Ascending aorta (tissue), 2 donors: ENCODE measurements around the gene ARAF. TPM values are rescaled to one million over a fixed set of nuclear protein-coding genes. Genes with fewer than 3 reads are reported as not detected.

ENCODE experiments used
- DNase-seq, 2 donors: peaks; one replicate each; pipeline ENCODE4 v3.0.0-alpha.2; 2019; ENCODE audit warnings: low spot score in 2 of 2
- H3K27ac ChIP-seq, 2 donors: fragments of 200-600 bp; sonication (generic); one replicate each; pipeline ENCODE4 v1.5.1; 2016 to 2017; ENCODE audit warnings: mild to moderate bottlenecking in 1 of 2
- H3K27me3 ChIP-seq: fragments of 200-600 bp; sonication (generic); one replicate; pipeline ENCODE4 v1.5.1; 2017
- H3K36me3 ChIP-seq, 2 donors: fragments of 200-600 bp; sonication (generic); one replicate each; pipeline ENCODE4 v1.5.1; 2016
- H3K4me1 ChIP-seq, 2 donors: fragments of 200-600 bp; sonication (generic); one replicate each; pipeline ENCODE4 v1.5.1; 2016 to 2017; ENCODE audit warnings: mild to moderate bottlenecking in 1 of 2
- H3K4me3 ChIP-seq, 2 donors: fragments of 200-600 bp; sonication (generic); one replicate each; pipeline ENCODE4 v1.5.1; 2016 to 2017; ENCODE audit warnings: mild to moderate bottlenecking in 1 of 2
- H3K9me3 ChIP-seq, 2 donors: fragments of 200-600 bp; sonication (generic); one replicate each; pipeline ENCODE4 v1.5.1; 2016
- intact Hi-C: fragments of 100-400 bp; cut with DNase I; formaldehyde crosslinking; loops from one replicate; pipeline ENCODE4 v1.15.1; 2023
- total RNA-seq: library from RNA; depleted of rRNA; stranded (reverse); fragments of >200 nt; gene quantifications from one replicate; pipeline ENCODE4 v1.1.0, GENCODE V29; 2016
- TF ChIP-seq, protein P1 (sequence below), 3 experiments: fragments of 200-600 bp in 2 of 3; fragments of 450-650 bp in 1 of 3; sonication (generic) in 2 of 3; IDR thresholded peaks; one replicate each; pipeline ENCODE4 v1.5.1; 2016 to 2019; ENCODE audit warnings: antibody characterized with exemption in 3 of 3, mild to moderate bottlenecking in 1 of 3, moderate library complexity in 1 of 3

The ARAF gene
- total RNA-seq, 1 donor from 2014 or later: 56.1 TPM

DNA sequence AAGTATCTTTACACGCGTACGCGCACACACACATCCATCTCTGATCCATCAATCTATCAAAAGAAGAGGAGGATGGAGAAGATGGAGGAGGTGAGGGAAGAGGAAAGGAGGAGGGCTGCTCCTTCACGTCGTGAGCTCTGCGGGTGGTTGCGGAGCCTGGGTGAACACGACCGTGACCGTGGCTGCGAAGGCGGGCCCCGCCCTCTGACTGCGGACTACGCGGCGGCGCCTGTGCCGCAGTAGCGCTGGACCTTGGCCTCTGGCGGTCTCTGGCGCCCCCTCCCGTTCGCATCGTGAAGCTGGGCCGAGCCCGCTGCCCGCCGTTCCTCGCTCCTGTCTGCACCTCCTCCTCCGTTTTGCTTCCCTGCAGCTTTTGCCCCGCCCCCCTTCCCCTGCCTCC is 37.7 kb upstream of the ARAF start:
- intact Hi-C loops: loop anchor here (1.0 to 5.0 kb wide), 4 partner anchors 41 to 329 kb away; partner anchors contain the start of gene ZNF41
- H3K9me3 ChIP-seq: peaks cover 0 to 4% of the 10 kb centered on the region in 2 donors
- H3K4me3 ChIP-seq: peak overlapping the region; percentile 53 to 65
- TF ChIP-seq, protein P1, sequence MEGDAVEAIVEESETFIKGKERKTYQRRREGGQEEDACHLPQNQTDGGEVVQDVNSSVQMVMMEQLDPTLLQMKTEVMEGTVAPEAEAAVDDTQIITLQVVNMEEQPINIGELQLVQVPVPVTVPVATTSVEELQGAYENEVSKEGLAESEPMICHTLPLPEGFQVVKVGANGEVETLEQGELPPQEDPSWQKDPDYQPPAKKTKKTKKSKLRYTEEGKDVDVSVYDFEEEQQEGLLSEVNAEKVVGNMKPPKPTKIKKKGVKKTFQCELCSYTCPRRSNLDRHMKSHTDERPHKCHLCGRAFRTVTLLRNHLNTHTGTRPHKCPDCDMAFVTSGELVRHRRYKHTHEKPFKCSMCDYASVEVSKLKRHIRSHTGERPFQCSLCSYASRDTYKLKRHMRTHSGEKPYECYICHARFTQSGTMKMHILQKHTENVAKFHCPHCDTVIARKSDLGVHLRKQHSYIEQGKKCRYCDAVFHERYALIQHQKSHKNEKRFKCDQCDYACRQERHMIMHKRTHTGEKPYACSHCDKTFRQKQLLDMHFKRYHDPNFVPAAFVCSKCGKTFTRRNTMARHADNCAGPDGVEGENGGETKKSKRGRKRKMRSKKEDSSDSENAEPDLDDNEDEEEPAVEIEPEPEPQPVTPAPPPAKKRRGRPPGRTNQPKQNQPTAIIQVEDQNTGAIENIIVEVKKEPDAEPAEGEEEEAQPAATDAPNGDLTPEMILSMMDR (IDR thresholded peaks at IDR 0.05): peak; percentile 80 to 85 (median 82)
- H3K4me1 ChIP-seq: no peaks in the 10 kb centered on the region
- no peaks in the 10 kb centered on the region for H3K36me3 ChIP-seq
- H3K27me3 ChIP-seq: no peaks in the 10 kb centered on the region
- peak in 1 of 2 donors; percentile 87 for DNase-seq
- no peak overlapping the region for H3K27ac ChIP-seq

DNA sequence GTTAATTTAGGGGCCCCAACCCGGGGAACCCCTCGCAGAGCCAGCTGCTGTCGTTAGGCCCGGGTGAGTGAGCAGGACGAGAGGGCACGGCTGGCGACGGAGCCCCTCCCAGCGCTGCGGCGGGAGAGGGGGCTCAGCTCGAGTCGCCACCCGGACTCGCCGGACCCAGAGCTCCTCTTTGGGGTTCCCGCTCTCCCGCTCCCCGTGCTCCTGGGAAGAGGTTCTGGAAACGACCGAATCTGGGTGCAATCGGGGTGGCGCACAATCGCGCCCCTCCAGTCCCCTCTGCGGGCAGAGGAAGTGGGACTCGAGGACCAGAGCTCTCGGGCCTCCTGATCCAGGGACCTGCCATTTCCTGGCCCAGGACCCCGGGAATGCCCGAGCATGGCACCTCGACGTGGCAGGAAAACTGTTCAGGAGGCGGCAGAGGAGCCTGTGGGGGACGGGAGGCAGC is 37.3 kb upstream of the ARAF start:
- Histone ChIP-seq H3K27ac (no peak overlapping the region), H3K27me3 (no peaks in the 10 kb centered on the region), H3K9me3 (peaks cover 0 to 4% of the 10 kb centered on the region in 2 donors), H3K36me3 (no peaks in the 10 kb centered on the region), H3K4me3 (peak overlapping the region; percentile 53 to 65), H3K4me1 (no peaks in the 10 kb centered on the region)
- TF ChIP-seq, protein P1 (IDR thresholded peaks at IDR 0.05): no peak
- no peak for DNase-seq
- intact Hi-C loops: loop anchor here (1.0 to 5.0 kb wide), 4 partner anchors 41 to 329 kb away; partner anchors contain the start of gene ZNF41

DNA sequence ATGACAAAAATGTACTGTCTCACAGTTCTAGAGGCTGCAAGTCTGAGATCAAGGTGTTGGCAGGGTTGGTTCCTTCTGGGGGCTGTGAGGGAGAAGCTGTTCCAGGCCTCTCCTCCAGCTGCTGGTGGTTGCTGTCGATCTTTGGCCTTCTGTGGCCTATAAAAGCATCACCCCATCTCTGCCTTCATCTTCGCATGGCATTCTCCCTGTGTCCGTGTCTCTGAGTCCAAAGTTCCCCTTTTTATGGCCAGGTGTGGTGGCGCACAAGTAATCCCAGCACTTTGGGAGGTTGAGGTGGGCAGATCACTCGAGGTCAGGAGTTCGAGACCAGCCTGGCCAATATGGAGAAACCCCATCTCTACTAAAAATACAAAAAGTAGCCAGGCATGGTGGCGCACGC is 31.5 kb upstream of the ARAF start:
- DNase-seq: no peak
- intact Hi-C loops: no loop called here
- no peaks in the 10 kb centered on the region for H3K36me3 ChIP-seq
- TF ChIP-seq, protein P1 (IDR thresholded peaks at IDR 0.05): no peak
- H3K27me3 ChIP-seq: no peaks in the 10 kb centered on the region
- no peaks in the 10 kb centered on the region for H3K9me3 ChIP-seq
- no peak overlapping the region for H3K27ac ChIP-seq
- no peaks in the 10 kb centered on the region for H3K4me1 ChIP-seq
- no peak overlapping the region for H3K4me3 ChIP-seq

DNA sequence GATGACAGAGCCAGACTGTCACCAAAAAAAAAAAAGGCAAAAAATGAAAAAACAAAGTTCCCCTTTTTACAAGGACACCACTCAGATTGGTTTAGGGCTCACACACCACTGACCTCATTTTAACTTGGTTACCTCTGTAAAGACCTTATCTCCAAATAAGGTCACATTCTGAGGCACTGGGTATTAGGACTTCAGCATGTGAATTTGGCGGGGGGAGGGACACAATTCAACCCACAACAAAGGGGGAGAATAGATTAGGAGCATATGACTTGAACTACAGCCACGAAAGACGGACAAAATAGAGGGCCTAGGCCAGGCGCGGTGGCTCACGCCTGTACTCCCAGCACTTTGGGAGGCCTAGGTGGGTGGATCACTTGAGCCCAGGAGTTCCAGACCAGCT is 31.0 kb upstream of the ARAF start:
- H3K36me3 ChIP-seq: no peaks in the 10 kb centered on the region
- H3K9me3 ChIP-seq: no peaks in the 10 kb centered on the region
- intact Hi-C loops: no loop called here
- no peaks in the 10 kb centered on the region for H3K27me3 ChIP-seq
- no peak for DNase-seq
- H3K4me3 ChIP-seq: no peak overlapping the region
- no peaks in the 10 kb centered on the region for H3K4me1 ChIP-seq
- H3K27ac ChIP-seq: no peak overlapping the region
- TF ChIP-seq, protein P1 (IDR thresholded peaks at IDR 0.05): no peak

DNA sequence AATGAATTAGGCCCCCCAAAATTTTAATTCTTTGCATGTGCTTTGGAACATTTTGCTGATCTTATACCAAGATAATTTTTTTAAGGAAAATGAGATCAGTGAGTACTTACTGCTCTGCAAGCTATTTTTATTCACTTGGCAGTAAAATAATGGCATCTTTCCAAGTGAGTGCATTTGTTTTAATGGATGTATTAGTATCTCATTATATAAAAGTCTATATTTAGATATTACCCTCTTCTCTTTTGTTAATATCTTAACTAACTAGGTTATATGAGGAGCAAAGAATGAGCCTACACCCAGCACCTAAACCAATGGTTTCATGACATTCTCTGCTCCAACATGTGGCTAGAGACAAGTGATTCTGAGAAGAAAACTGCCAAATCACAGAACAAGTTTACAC is 21.1 kb upstream of the ARAF start:
- Histone ChIP-seq H3K36me3 (no peaks in the 10 kb centered on the region), H3K9me3 (no peaks in the 10 kb centered on the region), H3K27ac (peak overlapping the region; percentile 75 to 87), H3K27me3 (no peaks in the 10 kb centered on the region), H3K4me1 (peaks cover 0 to 6% of the 10 kb centered on the region in 2 donors), H3K4me3 (no peak overlapping the region)
- DNase-seq: no peak
- TF ChIP-seq, protein P1 (IDR thresholded peaks at IDR 0.05): no peak
- intact Hi-C loops: loop anchor here (2.0 to 10.0 kb wide), 2 partner anchors 111 to 485 kb away; partner anchors contain the start of gene ELK1
